ENCODE data around the gene KIAA1958.

Gene KIAA1958

GRCh38 chr9:112446080-112446479, 40.5 kb upstream of the KIAA1958 start:
- H3K27ac ChIP-seq (ENCODE audit: low read length, poor library complexity, severe bottlenecking) = no peak overlapping the region
- H2AFZ ChIP-seq (ENCODE audit: low read depth, low read length) = no peak overlapping the region
- H2BK5ac ChIP-seq (ENCODE audit: low read depth, low read length, poor library complexity, severe bottlenecking) = no peak overlapping the region
- no peak overlapping the region for H4K91ac ChIP-seq (ENCODE audit: low read length)
- no peak overlapping the region for H3K4me2 ChIP-seq (ENCODE audit: low read length, poor library complexity, severe bottlenecking)
- H3K79me1 ChIP-seq (replicated peaks; ENCODE audit: low read length, poor library complexity, severe bottlenecking) = peaks cover 9% of the 10 kb centered on the region
- H3K4me3 ChIP-seq (ENCODE audit: insufficient read depth in 1 of 2, low read depth in 1 of 2, low read length in 2 of 2) = no peak overlapping the region
- no peak overlapping the region for H3K4ac ChIP-seq (ENCODE audit: low read depth in 1 of 2, low read length in 2 of 2)
- H3K14ac ChIP-seq (ENCODE audit: low read length in 2 of 2) = no peak overlapping the region
- no peaks in the 10 kb centered on the region for H3K27me3 ChIP-seq (ENCODE audit: control insufficient read depth in 1 of 2, insufficient read depth in 1 of 2, low read length in 2 of 2)
- no peak overlapping the region for H3K9ac ChIP-seq (ENCODE audit: low read length)
- H4K8ac ChIP-seq (ENCODE audit: low read length) = no peak overlapping the region
- no peak overlapping the region for H2BK120ac ChIP-seq (ENCODE audit: low read depth, low read length)
- no peaks in the 10 kb centered on the region for H3K9me3 ChIP-seq (ENCODE audit: control insufficient read depth, low read length)
- peaks cover 5 to 30% of the 10 kb centered on the region in 2 experiments for H3K36me3 ChIP-seq (ENCODE audit: control insufficient read depth in 1 of 2, insufficient read depth in 2 of 2, low read depth in 1 of 2, low read length in 2 of 2)
- no peak for DNase-seq
- H3K4me1 ChIP-seq (ENCODE audit: control insufficient read depth, insufficient read depth, low read depth, low read length) = peaks cover 2% of the 10 kb centered on the region
- 92% methylated on average over 2 of the region's 2 CpGs for WGBS
- H3K23ac ChIP-seq (ENCODE audit: low read length in 2 of 2) = no peak overlapping the region
- H3K18ac ChIP-seq (ENCODE audit: low read depth in 1 of 2, low read length in 2 of 2) = no peak overlapping the region
- no peak overlapping the region for H2BK15ac ChIP-seq (ENCODE audit: low read depth, poor library complexity, severe bottlenecking)
- H2AK5ac ChIP-seq (ENCODE audit: low read length, severe bottlenecking) = no peak overlapping the region
- no peak overlapping the region for H2BK12ac ChIP-seq (ENCODE audit: low read length in 2 of 2)

GRCh38 chr9:112446526-112446925, 40.1 kb upstream of the KIAA1958 start:
- H2BK120ac ChIP-seq (ENCODE audit: low read depth, low read length) = no peak overlapping the region
- H3K36me3 ChIP-seq (ENCODE audit: control insufficient read depth in 1 of 2, insufficient read depth in 2 of 2, low read depth in 1 of 2, low read length in 2 of 2) = peaks cover 5 to 29% of the 10 kb centered on the region in 2 experiments
- no peak for DNase-seq
- H2AFZ ChIP-seq (ENCODE audit: low read depth, low read length) = no peak overlapping the region
- H2BK15ac ChIP-seq (ENCODE audit: low read depth, poor library complexity, severe bottlenecking) = no peak overlapping the region
- H3K9ac ChIP-seq (ENCODE audit: low read length) = no peak overlapping the region
- H3K23ac ChIP-seq (ENCODE audit: low read length in 2 of 2) = no peak overlapping the region
- H4K8ac ChIP-seq (ENCODE audit: low read length) = no peak overlapping the region
- no peak overlapping the region for H3K4ac ChIP-seq (ENCODE audit: low read depth in 1 of 2, low read length in 2 of 2)
- peaks cover 9% of the 10 kb centered on the region for H3K79me1 ChIP-seq (replicated peaks; ENCODE audit: low read length, poor library complexity, severe bottlenecking)
- no peak overlapping the region for H3K4me3 ChIP-seq (ENCODE audit: insufficient read depth in 1 of 2, low read depth in 1 of 2, low read length in 2 of 2)
- H3K27me3 ChIP-seq (ENCODE audit: control insufficient read depth in 1 of 2, insufficient read depth in 1 of 2, low read length in 2 of 2) = no peaks in the 10 kb centered on the region
- H3K27ac ChIP-seq (ENCODE audit: low read length, poor library complexity, severe bottlenecking) = no peak overlapping the region
- 79% methylated on average over 2 of the region's 2 CpGs for WGBS
- H3K4me2 ChIP-seq (ENCODE audit: low read length, poor library complexity, severe bottlenecking) = no peak overlapping the region
- no peak overlapping the region for H2BK12ac ChIP-seq (ENCODE audit: low read length in 2 of 2)
- H3K4me1 ChIP-seq (ENCODE audit: control insufficient read depth, insufficient read depth, low read depth, low read length) = peaks cover 2% of the 10 kb centered on the region
- H3K18ac ChIP-seq (ENCODE audit: low read depth in 1 of 2, low read length in 2 of 2) = no peak overlapping the region
- no peak overlapping the region for H2AK5ac ChIP-seq (ENCODE audit: low read length, severe bottlenecking)
- H3K14ac ChIP-seq (ENCODE audit: low read length in 2 of 2) = no peak overlapping the region
- H3K9me3 ChIP-seq (ENCODE audit: control insufficient read depth, low read length) = no peaks in the 10 kb centered on the region
- H2BK5ac ChIP-seq (ENCODE audit: low read depth, low read length, poor library complexity, severe bottlenecking) = no peak overlapping the region
- no peak overlapping the region for H4K91ac ChIP-seq (ENCODE audit: low read length)

- no peak overlapping the region for H2AK5ac ChIP-seq (ENCODE audit: low read length, severe bottlenecking)
- 49% methylated on average over 1 of the region's 2 CpGs for WGBS
- no peaks in the 10 kb centered on the region for H3K9me3 ChIP-seq (ENCODE audit: control insufficient read depth, low read length)
- H3K23ac ChIP-seq (ENCODE audit: low read length in 2 of 2) = no peak overlapping the region
- H3K36me3 ChIP-seq (ENCODE audit: control insufficient read depth in 1 of 2, insufficient read depth in 2 of 2, low read depth in 1 of 2, low read length in 2 of 2) = peaks cover 5 to 31% of the 10 kb centered on the region in 2 experiments
- peak overlapping the region; percentile 61 for H3K9ac ChIP-seq (ENCODE audit: low read length)
- H3K27ac ChIP-seq (ENCODE audit: low read length, poor library complexity, severe bottlenecking) = no peak overlapping the region
- no peak overlapping the region for H3K4me3 ChIP-seq (ENCODE audit: insufficient read depth in 1 of 2, low read depth in 1 of 2, low read length in 2 of 2)
- no peak overlapping the region for H3K18ac ChIP-seq (ENCODE audit: low read depth in 1 of 2, low read length in 2 of 2)
- H3K4me1 ChIP-seq (ENCODE audit: control insufficient read depth, insufficient read depth, low read depth, low read length) = peaks cover 2% of the 10 kb centered on the region
- H2BK5ac ChIP-seq (ENCODE audit: low read depth, low read length, poor library complexity, severe bottlenecking) = no peak overlapping the region
- H2BK12ac ChIP-seq (ENCODE audit: low read length in 2 of 2) = no peak overlapping the region
- DNase-seq = peak; percentile 31
- H3K79me1 ChIP-seq (replicated peaks; ENCODE audit: low read length, poor library complexity, severe bottlenecking) = peaks cover 9% of the 10 kb centered on the region
- no peaks in the 10 kb centered on the region for H3K27me3 ChIP-seq (ENCODE audit: control insufficient read depth in 1 of 2, insufficient read depth in 1 of 2, low read length in 2 of 2)
- H4K91ac ChIP-seq (ENCODE audit: low read length) = no peak overlapping the region
- no peak overlapping the region for H2BK15ac ChIP-seq (ENCODE audit: low read depth, poor library complexity, severe bottlenecking)
- no peak overlapping the region for H3K4me2 ChIP-seq (ENCODE audit: low read length, poor library complexity, severe bottlenecking)
- H3K14ac ChIP-seq (ENCODE audit: low read length in 2 of 2) = no peak overlapping the region
- H2AFZ ChIP-seq (ENCODE audit: low read depth, low read length) = no peak overlapping the region
- H4K8ac ChIP-seq (ENCODE audit: low read length) = no peak overlapping the region
- H2BK120ac ChIP-seq (ENCODE audit: low read depth, low read length) = no peak overlapping the region
- no peak overlapping the region for H3K4ac ChIP-seq (ENCODE audit: low read depth in 1 of 2, low read length in 2 of 2)
These were observed 39.3 kb upstream of the KIAA1958 start for GRCh38 chr9:112447283-112447761.

GRCh38 chr9:112462855-112463254, 23.8 kb upstream of the KIAA1958 start:
- Histone ChIP-seq H2AFZ (ENCODE audit: low read depth, low read length) (no peak overlapping the region), H3K4ac (ENCODE audit: low read depth in 1 of 2, low read length in 2 of 2) (no peak overlapping the region), H4K91ac (ENCODE audit: low read length) (no peak overlapping the region), H3K9me3 (ENCODE audit: control insufficient read depth, low read length) (no peaks in the 10 kb centered on the region), H2AK5ac (ENCODE audit: low read length, severe bottlenecking) (no peak overlapping the region), H3K36me3 (ENCODE audit: control insufficient read depth in 1 of 2, insufficient read depth in 2 of 2, low read depth in 1 of 2, low read length in 2 of 2) (peaks cover 4 to 83% of the 10 kb centered on the region in 2 experiments), H3K18ac (ENCODE audit: low read depth in 1 of 2, low read length in 2 of 2) (no peak overlapping the region), H2BK5ac (ENCODE audit: low read depth, low read length, poor library complexity, severe bottlenecking) (no peak overlapping the region), H3K27ac (ENCODE audit: low read length, poor library complexity, severe bottlenecking) (no peak overlapping the region), H3K14ac (ENCODE audit: low read length in 2 of 2) (no peak overlapping the region), H3K4me2 (ENCODE audit: low read length, poor library complexity, severe bottlenecking) (no peak overlapping the region), H3K4me1 (ENCODE audit: control insufficient read depth, insufficient read depth, low read depth, low read length) (no peaks in the 10 kb centered on the region), H3K4me3 (ENCODE audit: insufficient read depth in 1 of 2, low read depth in 1 of 2, low read length in 2 of 2) (no peak overlapping the region), H3K27me3 (ENCODE audit: control insufficient read depth in 1 of 2, insufficient read depth in 1 of 2, low read length in 2 of 2) (no peaks in the 10 kb centered on the region), H2BK15ac (ENCODE audit: low read depth, poor library complexity, severe bottlenecking) (no peak overlapping the region), H2BK12ac (ENCODE audit: low read length in 2 of 2) (no peak overlapping the region), H2BK120ac (ENCODE audit: low read depth, low read length) (no peak overlapping the region), H3K79me1 (replicated peaks; ENCODE audit: low read length, poor library complexity, severe bottlenecking) (peaks cover 3% of the 10 kb centered on the region), H3K23ac (ENCODE audit: low read length in 2 of 2) (no peak overlapping the region), H4K8ac (ENCODE audit: low read length) (no peak overlapping the region), H3K9ac (ENCODE audit: low read length) (no peak overlapping the region)
- WGBS = no CpG with 5 or more reads among the region's 1 CpG
- no peak for DNase-seq

Measured in mesenchymal stem cell (in vitro differentiated cells and primary cell).